ENCODE data around the gene IFITM10.
A peak's percentile ranks its signal among the peaks of the same experiment; 100 is the strongest.

Gene IFITM10

DNA sequence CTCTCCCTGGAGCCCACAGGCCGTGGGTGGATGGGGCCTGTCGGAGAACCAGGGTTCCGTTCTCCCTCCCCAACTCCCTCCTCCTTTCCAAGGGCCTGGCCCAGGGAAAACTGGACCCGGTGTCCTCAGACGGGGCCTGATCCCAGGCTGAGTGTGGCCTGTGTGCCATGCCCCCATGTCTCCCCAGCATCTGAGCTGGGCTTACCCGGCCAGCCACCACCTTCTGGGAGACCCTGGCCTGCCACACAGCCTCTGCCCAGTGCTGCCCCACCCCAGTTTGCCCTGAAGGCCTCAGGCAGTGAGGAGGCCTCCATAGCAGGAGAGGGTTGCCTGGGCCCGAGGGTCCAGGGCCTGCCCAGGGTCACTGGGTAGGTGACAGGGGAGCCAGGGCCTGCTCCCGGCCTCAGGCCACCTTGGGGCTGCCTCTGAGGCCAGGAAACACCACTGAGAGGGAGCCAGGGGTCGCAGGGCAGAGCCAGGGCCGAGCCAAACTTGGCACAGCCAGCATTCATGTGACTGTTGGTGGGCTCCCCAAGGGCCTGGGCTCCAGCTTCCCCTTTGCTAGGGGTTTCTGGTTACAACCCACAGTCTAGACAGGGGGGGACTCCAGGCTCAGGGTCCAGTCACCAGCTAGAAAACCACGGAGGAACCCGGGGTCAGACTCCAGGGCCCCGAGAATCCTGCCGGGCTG, 590 bp upstream of the IFITM10 start:
- no peak for TF ChIP-seq JUND (IDR thresholded peaks at IDR 0.05; ENCODE audit: low read depth)
- in situ Hi-C loops (cut with HindIII; ENCODE audit: low pct_unique_long_range_greater_than_20kb, low sequenced_read_pairs): no loop called here
- DNase-seq (ENCODE audit: low read depth in 1 of 2, low spot score in 1 of 2): no peak

- peak; percentile 31 to 74 for DNase-seq (ENCODE audit: low read depth in 1 of 2, low spot score in 1 of 2)
- in situ Hi-C loops (cut with HindIII; ENCODE audit: low pct_unique_long_range_greater_than_20kb, low sequenced_read_pairs): no loop called here
- no peak for TF ChIP-seq JUND (IDR thresholded peaks at IDR 0.05; ENCODE audit: low read depth)
Observed at GRCh38 chr11:1749395-1750351, 722 bp downstream of the IFITM10 start.

- peak; percentile 40 to 49 for DNase-seq (ENCODE audit: low read depth in 1 of 2, low spot score in 1 of 2)
- TF ChIP-seq JUND (IDR thresholded peaks at IDR 0.05; ENCODE audit: low read depth): no peak
- in situ Hi-C loops (cut with HindIII; ENCODE audit: low pct_unique_long_range_greater_than_20kb, low sequenced_read_pairs): no loop called here
Observed at GRCh38 chr11:1748636-1749394, 1.6 kb downstream of the IFITM10 start.

GRCh38 chr11:1747753-1748635, 2.4 kb downstream of the IFITM10 start:
- DNase-seq (ENCODE audit: low read depth in 1 of 2, low spot score in 1 of 2): peak; percentile 44 to 61
- TF ChIP-seq JUND (IDR thresholded peaks at IDR 0.05; ENCODE audit: low read depth): no peak
- in situ Hi-C loops (cut with HindIII; ENCODE audit: low pct_unique_long_range_greater_than_20kb, low sequenced_read_pairs): no loop called here

- in situ Hi-C loops (cut with HindIII; ENCODE audit: low pct_unique_long_range_greater_than_20kb, low sequenced_read_pairs): no loop called here
- TF ChIP-seq JUND (IDR thresholded peaks at IDR 0.05; ENCODE audit: low read depth): no peak
- DNase-seq (ENCODE audit: low read depth in 1 of 2, low spot score in 1 of 2): peak in 1 of 2 experiments; percentile 35
Observed at GRCh38 chr11:1746956-1747752, 3.2 kb downstream of the IFITM10 start.

DNA sequence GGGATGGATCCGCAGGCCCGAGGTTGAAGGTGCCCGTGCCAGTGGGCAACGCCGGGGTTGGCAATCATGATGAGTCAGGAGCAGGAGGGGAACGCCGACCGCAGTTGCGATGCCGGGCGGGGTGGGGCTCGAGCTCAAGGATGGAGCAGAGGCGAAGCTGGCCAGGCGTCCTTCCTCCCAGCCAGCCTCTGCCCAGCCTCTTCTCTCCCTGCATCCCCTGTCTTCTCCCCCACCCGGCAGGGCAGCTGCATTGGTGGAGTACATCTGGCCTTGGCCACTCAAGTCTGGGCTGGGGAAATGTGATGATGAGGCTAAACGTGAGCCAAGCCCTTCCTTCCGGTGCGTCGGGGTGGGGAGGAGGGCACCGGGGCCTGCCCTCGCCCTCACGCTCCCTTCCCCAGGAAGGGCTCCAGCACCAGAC, 3.9 kb downstream of the IFITM10 start:
- TF ChIP-seq JUND (IDR thresholded peaks at IDR 0.05; ENCODE audit: low read depth): no peak
- in situ Hi-C loops (cut with HindIII; ENCODE audit: low pct_unique_long_range_greater_than_20kb, low sequenced_read_pairs): no loop called here
- DNase-seq (ENCODE audit: low read depth in 1 of 2, low spot score in 1 of 2): no peak

DNA sequence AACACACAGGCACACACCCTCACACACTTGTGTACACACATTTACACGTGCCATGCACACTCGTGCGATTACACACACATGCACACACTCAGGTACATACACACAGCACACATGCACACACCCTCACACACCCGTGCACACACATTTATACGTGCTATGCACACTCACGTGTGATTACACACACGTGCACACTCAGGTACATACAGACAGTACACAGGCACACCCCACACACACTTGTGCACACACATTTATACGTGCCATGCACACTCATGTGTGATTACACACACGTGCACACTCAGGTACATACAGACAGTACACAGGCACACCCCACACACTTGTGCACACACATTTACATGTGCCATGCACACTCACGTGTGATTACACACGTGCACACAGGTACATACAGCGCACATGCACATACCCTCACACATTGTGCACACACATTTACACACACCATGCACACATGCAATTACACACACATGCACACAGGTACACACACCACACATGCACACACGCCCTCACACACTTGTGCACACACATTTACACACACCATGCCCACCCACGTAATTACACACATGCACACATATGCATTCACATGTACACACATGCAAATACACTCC, 4.6 kb downstream of the IFITM10 start:
- in situ Hi-C loops (cut with HindIII; ENCODE audit: low pct_unique_long_range_greater_than_20kb, low sequenced_read_pairs): no loop called here
- no peak for DNase-seq (ENCODE audit: low read depth in 1 of 2, low spot score in 1 of 2)
- no peak for TF ChIP-seq JUND (IDR thresholded peaks at IDR 0.05; ENCODE audit: low read depth)

- TF ChIP-seq JUND (IDR thresholded peaks at IDR 0.05; ENCODE audit: low read depth): no peak
- DNase-seq (ENCODE audit: low read depth in 1 of 2, low spot score in 1 of 2): peak in 1 of 2 experiments; percentile 51
- in situ Hi-C loops (cut with HindIII; ENCODE audit: low pct_unique_long_range_greater_than_20kb, low sequenced_read_pairs): no loop called here
Observed at GRCh38 chr11:1744891-1745700, 5.3 kb downstream of the IFITM10 start.

DNA sequence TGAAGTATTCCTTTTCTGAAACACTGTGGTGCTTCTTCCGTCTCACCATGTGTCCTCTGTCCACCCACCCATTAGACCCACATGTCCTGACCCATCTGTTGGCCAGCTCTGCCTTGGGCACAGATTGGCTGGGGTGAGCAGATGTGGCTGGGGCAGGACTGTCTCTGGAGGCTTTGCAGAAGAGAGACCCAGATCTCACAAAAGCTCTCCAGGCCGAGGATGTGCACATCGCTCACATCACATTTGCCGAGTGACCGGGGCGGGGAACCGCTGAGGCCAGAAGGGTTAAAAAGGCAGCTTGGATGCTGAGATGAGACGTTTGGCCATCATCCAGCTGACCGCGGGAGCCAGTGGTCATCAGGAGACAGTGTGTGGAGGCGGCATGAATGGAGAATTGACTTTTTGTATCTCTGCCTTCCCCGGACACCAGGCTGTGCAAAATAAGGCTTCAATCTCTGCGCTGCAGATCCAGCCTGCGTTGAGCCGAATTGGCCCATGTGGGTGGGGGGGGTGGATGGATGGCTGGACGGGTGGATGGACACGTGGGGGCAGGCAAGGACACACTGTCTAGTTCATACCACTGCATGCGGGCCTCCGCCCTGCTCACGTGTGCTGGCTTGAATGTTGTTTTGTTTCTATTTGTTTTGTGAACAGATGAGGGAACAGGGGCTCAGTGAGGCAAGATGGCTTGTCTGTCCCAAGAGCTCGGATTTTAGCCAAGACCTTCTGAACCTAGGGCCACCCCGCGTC, 6.1 kb downstream of the IFITM10 start:
- DNase-seq (ENCODE audit: low read depth in 1 of 2, low spot score in 1 of 2): peak in 1 of 2 experiments; percentile 45
- TF ChIP-seq JUND (IDR thresholded peaks at IDR 0.05; ENCODE audit: low read depth): no peak
- in situ Hi-C loops (cut with HindIII; ENCODE audit: low pct_unique_long_range_greater_than_20kb, low sequenced_read_pairs): no loop called here
